GM12801 (cell line): ENCODE measurements around the gene RAPGEF6.

Experiments used
- TF ChIP-seq, protein P1 (sequence below): IDR thresholded peaks from one replicate; pipeline ENCODE4 v1.5.1; 2011; ENCODE audit warnings: control low read depth; ENCODE audit not compliant: insufficient read length; ENCODE audit errors: extremely low read depth

Gene RAPGEF6

DNA sequence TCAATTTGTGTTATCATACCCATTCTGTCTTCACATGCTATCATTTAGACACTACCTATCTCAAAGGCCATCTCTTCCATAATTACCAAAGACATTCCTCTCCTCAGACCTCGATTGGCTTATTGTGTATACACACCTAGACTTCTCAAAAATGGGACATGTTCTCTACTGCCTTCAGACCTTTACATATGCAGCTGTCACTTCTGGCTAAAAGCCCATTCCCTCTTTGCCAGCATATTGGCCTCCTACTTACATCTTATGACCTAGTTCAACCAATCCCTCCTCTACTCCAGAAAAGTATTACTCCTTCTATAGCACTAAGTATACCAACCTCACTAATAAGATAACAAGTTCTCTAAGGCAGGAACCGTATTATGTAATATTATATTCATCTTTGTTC, 84.4 kb downstream of the RAPGEF6 start:
- TF ChIP-seq, protein P1, sequence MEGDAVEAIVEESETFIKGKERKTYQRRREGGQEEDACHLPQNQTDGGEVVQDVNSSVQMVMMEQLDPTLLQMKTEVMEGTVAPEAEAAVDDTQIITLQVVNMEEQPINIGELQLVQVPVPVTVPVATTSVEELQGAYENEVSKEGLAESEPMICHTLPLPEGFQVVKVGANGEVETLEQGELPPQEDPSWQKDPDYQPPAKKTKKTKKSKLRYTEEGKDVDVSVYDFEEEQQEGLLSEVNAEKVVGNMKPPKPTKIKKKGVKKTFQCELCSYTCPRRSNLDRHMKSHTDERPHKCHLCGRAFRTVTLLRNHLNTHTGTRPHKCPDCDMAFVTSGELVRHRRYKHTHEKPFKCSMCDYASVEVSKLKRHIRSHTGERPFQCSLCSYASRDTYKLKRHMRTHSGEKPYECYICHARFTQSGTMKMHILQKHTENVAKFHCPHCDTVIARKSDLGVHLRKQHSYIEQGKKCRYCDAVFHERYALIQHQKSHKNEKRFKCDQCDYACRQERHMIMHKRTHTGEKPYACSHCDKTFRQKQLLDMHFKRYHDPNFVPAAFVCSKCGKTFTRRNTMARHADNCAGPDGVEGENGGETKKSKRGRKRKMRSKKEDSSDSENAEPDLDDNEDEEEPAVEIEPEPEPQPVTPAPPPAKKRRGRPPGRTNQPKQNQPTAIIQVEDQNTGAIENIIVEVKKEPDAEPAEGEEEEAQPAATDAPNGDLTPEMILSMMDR = no peak

DNA sequence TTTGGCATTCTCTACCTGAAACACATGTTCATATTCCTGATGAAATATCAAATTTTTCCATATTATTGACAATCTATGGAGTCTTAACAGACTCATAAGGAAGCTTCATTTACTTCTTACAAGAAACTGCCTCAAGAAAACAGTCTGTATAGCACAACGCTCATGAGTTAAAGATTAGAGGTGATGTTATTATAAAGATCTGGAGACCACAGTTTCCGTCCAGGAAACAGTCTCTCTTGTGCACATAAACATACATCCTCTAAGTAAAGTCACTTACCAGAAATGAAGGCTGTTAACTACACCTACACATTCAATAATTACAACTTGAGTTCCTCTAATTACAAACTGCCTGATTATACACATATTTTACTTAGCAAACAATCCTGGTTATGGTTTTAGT, 86.9 kb downstream of the RAPGEF6 start:
- TF ChIP-seq, protein P1 = no peak

DNA sequence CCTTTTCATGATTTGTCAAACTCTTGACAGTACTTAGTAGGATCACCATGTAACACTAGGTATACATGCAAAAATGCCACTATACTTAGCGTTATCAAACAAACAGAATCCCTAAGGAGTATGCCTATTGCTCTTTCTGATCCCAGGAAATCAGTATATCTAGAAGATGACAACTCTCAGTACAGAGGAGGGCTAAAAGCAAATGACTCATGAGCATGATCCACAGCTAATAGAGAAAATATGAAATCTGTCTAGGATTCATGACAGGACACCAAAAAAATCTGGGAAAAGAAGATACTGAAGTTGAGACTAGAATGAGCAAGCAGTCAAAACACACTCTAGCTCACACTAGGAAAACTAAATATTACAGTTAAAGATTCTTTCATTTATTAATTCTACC, 89.2 kb downstream of the RAPGEF6 start:
- TF ChIP-seq, protein P1 = no peak

DNA sequence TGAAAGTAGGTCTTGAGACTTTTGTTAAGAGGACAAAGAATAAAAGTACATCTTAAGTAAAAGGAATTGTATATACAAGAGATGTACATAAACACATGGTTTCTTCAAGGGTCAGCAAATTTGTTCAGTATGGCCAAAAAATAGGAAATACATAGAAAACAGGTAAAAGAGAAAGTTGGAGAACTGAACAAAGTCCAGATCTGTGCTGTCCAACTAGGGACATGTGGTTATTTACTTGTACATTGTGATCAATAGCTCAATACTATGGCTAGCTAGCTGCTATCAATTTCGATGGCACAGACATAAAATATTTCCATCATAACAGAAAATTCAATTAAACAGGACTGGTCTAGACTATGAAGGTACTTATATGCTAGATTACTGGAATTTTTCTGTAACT, 92.3 kb downstream of the RAPGEF6 start:
- TF ChIP-seq, protein P1 = no peak

DNA sequence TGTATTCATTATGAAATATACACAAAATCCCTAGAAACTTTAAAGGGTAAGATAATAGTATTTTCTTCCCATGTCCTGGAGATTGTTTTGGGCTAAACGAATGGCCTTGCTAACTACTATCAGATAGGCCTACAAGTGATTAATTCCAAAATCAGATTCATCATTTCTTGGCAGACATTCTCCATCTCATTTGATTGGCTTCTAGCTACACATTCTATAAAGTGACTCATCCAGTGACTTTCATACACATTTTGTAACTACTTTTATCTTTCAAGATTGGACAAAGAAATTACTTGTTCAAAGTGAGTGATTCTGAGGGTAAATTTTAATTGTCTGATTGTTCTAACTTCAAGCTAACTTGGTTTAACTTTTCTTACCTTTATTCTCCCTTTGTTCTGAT, 93.3 kb downstream of the RAPGEF6 start:
- TF ChIP-seq, protein P1 = no peak

DNA sequence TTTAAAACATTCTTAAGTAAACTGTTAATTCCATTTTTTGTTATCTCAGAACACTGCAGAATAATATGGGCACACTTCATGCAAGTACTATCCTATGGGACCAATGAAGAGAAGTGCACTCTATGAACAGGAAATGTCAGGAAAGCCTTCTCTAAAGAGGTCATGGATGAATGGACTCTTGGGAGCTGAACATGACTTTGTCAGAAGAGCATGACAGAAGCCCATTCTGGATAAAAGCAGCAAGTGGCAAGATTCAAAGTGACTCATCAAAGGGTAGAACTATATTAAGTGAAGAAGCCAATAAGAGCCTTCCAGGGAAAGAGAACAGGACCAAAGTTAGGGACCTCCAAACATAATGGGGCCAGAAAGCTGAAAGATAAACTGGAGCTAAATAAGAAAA, 94.0 kb downstream of the RAPGEF6 start:
- TF ChIP-seq, protein P1 = no peak

DNA sequence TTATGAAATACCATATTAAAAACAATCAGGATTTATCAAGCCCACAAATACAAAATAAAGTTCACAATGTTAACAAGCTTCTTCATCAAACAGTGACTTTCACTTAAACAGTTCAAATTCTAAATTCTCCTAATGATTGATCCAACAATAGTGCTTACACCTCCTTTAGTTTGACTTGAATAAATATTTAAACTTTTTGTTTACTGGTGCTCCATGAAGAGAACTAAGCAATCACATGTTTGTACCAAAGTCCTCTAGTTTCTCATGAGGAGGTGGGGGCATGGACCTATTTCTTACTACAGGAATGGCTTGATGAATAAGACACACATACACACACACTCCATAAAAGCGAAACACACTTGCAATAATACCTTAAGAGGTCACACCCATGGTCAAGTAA, 95.8 kb downstream of the RAPGEF6 start:
- TF ChIP-seq, protein P1 = no peak

DNA sequence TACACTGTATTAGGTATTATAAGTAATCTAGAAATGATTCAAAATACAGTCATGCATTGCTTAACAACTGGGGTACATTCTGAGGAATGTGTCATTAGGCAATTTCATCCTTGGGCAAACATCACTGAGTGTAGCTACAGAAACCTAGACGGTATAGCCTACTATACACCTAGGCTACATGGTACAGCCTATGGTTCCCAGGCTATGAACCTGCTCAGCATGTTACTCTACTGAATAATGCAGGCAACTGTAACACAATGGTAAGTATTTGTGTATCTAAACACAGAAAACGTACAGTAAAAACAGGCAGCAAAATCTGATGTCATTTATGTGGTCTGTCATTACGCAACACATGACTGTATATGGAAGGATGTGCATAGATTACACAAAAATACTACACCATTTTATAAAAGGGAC, 96.8 kb downstream of the RAPGEF6 start:
- TF ChIP-seq, protein P1 = no peak
